Measurements from ENCODE around the gene RNASE8.

GRCh38 chr14:21106498-21107282 lies 49.1 kb downstream of the RNASE8 start:
- TF ChIP-seq CTCF (IDR thresholded peaks at IDR 0.05; ENCODE audit: insufficient read depth, low read depth, low read length): peak; percentile 95
- TF ChIP-seq EZH2 (IDR thresholded peaks at IDR 0.05; ENCODE audit: insufficient read depth, low read length): no peak

Measured in astrocyte (in vitro differentiated cells and primary cell).